Gastrocnemius medialis (tissue), 4 donors: ENCODE measurements around the gene MT1HL1. TPM values are rescaled to one million over a fixed set of nuclear protein-coding genes. Genes with fewer than 3 reads are reported as not detected.
"Not testable (repeated sequence)": the region's sequence is repeated elsewhere in the genome, so short reads cannot be mapped to it uniquely, and the experiment has no call there.

ENCODE experiments used
- ATAC-seq, 2 donors: fragments of 150-250 bp; one replicate each; pipeline ENCODE4 v1.9.1; 2016
- DNase-seq, 2 donors: peaks; one replicate each; pipeline ENCODE4 v3.0.0-alpha.2; 2019
- H3K27ac ChIP-seq, 4 donors: fragments of 200-600 bp; sonication (generic); 1 replicate in 1 of 4; 2 replicates in 3 of 4; pipeline ENCODE4 v1.5.1; 2016 to 2018; ENCODE audit warnings: mild to moderate bottlenecking in 2 of 4, moderate library complexity in 1 of 4
- H3K27me3 ChIP-seq, 3 donors: fragments of 200-600 bp; sonication (generic) in 2 of 3; 1 replicate in 1 of 3; 2 replicates in 2 of 3; pipeline versions ENCODE4 v1.5.1 to v1.6.0; 2016 to 2019; ENCODE audit warnings: mild to moderate bottlenecking in 1 of 3, moderate library complexity in 1 of 3
- H3K36me3 ChIP-seq, 2 donors: fragments of 200-600 bp; sonication (generic) in 1 of 2; one replicate each; pipeline ENCODE4 v1.5.1; 2017 to 2018
- H3K4me1 ChIP-seq, 2 donors: fragments of 200-600 bp; sonication (generic) in 1 of 2; one replicate each; pipeline ENCODE4 v1.5.1; 2016 to 2017; ENCODE audit warnings: mild to moderate bottlenecking in 2 of 2
- H3K4me3 ChIP-seq, 4 donors: fragments of 200-600 bp; sonication (generic) in 3 of 4; 1 replicate in 1 of 4; 2 replicates in 3 of 4; pipeline ENCODE4 v1.5.1; 2016 to 2019; ENCODE audit warnings: mild to moderate bottlenecking in 2 of 4
- H3K9me3 ChIP-seq, 3 donors: fragments of 200-600 bp; sonication (generic) in 2 of 3; 1 replicate in 1 of 3; 2 replicates in 2 of 3; pipeline ENCODE4 v1.5.1; 2016 to 2019
- POLR2A ChIP-seq, 2 donors: fragments of 450-650 bp; IDR thresholded peaks; one replicate each; pipeline ENCODE4 v1.6.1; 2017; ENCODE audit warnings: antibody characterized with exemption in 2 of 2, mild to moderate bottlenecking in 2 of 2, moderate library complexity in 2 of 2
- in situ Hi-C, 4 donors: fragments of 200-750 bp; cut with MboI; loops; one replicate each; pipeline versions ENCODE4 v1.15.0 to v1.8.0; 2017; ENCODE audit warnings: low sequenced_read_pairs in 4 of 4
- intact Hi-C: fragments of 100-400 bp; cut with DNase I; formaldehyde crosslinking; loops from one replicate; pipeline ENCODE4 v1.15.1; 2023; ENCODE audit warnings: low total_unique reads
- total RNA-seq, 4 donors: library from RNA; depleted of rRNA; stranded (reverse); fragments of >200 nt; gene quantifications; one replicate each; pipeline versions ENCODE4 v1.1.0 to v1.2.3, GENCODE V29; 2016
- TF ChIP-seq, protein P1 (sequence below), 5 experiments: fragments of 450-650 bp in 3 of 5; fragments of 200-600 bp in 2 of 5; sonication (generic) in 2 of 5; IDR thresholded peaks in 4 of 5; conservative IDR thresholded peaks in 1 of 5; 1 replicate in 4 of 5; 2 replicates in 1 of 5; pipeline ENCODE4 v1.5.1; 2016 to 2019; ENCODE audit warnings: antibody characterized with exemption in 5 of 5, mild to moderate bottlenecking in 3 of 5, moderate library complexity in 3 of 5

Gene MT1HL1
- total RNA-seq, 4 donors from 2014 or later: not detected

DNA sequence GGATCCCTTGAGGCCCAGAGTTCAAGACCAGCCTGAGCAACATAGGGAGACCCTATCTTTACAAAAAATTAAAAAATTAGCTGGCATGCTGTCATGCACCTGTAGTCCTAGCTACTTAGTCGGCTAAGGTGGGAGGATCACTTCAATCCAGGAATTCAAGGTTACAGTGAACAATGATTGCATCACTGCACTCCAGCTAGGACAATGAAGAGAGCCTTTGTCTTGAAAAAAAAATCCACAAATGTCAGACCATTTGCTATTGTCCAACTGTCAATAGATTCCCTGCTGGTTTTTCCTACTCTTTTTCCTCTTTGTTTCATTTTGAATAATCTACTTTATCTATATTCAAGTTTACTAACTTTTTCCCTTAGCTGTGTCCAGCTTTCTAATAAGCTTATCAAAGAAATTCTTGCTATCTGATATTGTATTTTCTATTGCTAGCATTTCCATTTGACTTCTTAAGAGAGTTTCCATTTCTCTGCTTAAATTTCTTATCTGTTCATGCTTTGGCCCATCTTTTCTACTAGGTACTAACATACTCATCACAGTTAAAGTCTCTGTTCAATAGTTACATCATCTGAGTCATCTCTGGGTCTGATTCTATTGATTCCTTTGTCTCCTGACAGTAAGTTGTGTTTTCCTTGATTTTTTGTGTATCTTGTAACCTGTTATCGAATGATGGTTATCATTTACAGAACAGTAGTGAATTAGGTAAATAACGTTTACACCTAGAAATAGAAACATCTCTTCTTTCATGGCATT lies 14.8 kb downstream of the MT1HL1 start:
- intact Hi-C loops: no loop called here
- in situ Hi-C loops: no loop called here
- H3K4me1 ChIP-seq: no peaks in the 10 kb centered on the region
- no peak for DNase-seq
- no peaks in the 10 kb centered on the region for H3K9me3 ChIP-seq
- no peak overlapping the region for H3K4me3 ChIP-seq
- H3K27ac ChIP-seq: no peak overlapping the region
- no peak for ATAC-seq
- TF ChIP-seq POLR2A (IDR thresholded peaks at IDR 0.05): no peak
- TF ChIP-seq, protein P1, sequence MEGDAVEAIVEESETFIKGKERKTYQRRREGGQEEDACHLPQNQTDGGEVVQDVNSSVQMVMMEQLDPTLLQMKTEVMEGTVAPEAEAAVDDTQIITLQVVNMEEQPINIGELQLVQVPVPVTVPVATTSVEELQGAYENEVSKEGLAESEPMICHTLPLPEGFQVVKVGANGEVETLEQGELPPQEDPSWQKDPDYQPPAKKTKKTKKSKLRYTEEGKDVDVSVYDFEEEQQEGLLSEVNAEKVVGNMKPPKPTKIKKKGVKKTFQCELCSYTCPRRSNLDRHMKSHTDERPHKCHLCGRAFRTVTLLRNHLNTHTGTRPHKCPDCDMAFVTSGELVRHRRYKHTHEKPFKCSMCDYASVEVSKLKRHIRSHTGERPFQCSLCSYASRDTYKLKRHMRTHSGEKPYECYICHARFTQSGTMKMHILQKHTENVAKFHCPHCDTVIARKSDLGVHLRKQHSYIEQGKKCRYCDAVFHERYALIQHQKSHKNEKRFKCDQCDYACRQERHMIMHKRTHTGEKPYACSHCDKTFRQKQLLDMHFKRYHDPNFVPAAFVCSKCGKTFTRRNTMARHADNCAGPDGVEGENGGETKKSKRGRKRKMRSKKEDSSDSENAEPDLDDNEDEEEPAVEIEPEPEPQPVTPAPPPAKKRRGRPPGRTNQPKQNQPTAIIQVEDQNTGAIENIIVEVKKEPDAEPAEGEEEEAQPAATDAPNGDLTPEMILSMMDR (IDR thresholded peaks at IDR 0.05 in 4 of 5, conservative IDR thresholded peaks at IDR 0.05 in 1 of 5): no peak
- no peaks in the 10 kb centered on the region for H3K27me3 ChIP-seq
- no peaks in the 10 kb centered on the region for H3K36me3 ChIP-seq

DNA sequence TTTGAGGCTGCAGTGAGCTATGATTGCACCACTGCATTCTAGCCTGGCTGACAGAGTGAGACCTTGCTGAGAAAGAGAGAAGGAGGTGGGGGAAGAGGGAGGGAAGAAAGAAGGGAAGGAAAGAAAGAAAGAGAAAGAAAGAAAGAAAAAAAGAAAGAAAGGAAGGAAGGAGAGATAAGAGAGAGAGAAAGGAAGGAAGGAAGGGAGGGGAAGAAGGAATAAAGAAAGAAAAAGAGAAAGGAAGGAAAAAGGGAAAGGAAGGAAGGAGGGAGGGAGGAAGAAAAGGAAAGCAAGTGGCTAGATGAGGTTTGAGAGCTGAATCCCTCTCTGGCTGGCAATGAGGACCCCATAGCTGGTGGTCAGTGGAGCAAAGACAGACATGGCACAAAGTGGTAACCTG lies 20.4 kb downstream of the MT1HL1 start:
- DNase-seq (no peak), ATAC-seq (no peak)
- Histone ChIP-seq H3K9me3 (no peaks in the 10 kb centered on the region), H3K27me3 (no peaks in the 10 kb centered on the region), H3K4me3 (no peak overlapping the region), H3K4me1 (no peaks in the 10 kb centered on the region), H3K27ac (no peak overlapping the region), H3K36me3 (no peaks in the 10 kb centered on the region)
- intact Hi-C loops (no loop called here), in situ Hi-C loops (no loop called here)
- no peak for TF ChIP-seq POLR2A (IDR thresholded peaks at IDR 0.05)
- TF ChIP-seq, protein P1 (IDR thresholded peaks at IDR 0.05 in 4 of 5, conservative IDR thresholded peaks at IDR 0.05 in 1 of 5): no peak

GRCh38 chr1:236982380-236982779 lies 21.9 kb downstream of the MT1HL1 start:
- ATAC-seq (no peak), DNase-seq (no peak)
- H3K9me3 ChIP-seq: no peaks in the 10 kb centered on the region
- no peak overlapping the region for H3K27ac ChIP-seq
- no peaks in the 10 kb centered on the region for H3K4me1 ChIP-seq
- in situ Hi-C loops (no loop called here), intact Hi-C loops (no loop called here)
- no peak for TF ChIP-seq POLR2A (IDR thresholded peaks at IDR 0.05)
- TF ChIP-seq, protein P1 (IDR thresholded peaks at IDR 0.05 in 4 of 5, conservative IDR thresholded peaks at IDR 0.05 in 1 of 5): no peak
- no peaks in the 10 kb centered on the region for H3K27me3 ChIP-seq
- H3K4me3 ChIP-seq: no peak overlapping the region
- no peaks in the 10 kb centered on the region for H3K36me3 ChIP-seq

DNA sequence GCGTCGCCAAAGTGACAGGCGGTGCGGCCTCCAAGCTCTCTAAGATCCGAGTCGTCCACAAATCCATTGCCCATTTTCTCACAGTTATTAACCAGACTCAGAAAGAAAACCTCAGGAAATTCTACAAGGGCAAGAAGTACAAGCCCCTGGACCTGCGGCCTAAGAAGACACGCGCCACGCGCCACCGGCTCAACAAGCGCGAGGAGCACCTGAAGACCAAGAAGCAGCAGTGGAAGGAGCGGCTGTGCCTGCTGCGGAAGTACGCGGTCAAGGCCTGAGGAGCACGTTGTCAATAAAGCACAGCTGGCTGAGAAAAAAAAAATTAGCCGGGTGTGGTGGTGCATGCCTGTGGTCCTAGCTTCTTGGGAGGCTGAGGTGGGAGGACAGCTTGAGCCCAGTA lies 22.8 kb downstream of the MT1HL1 start:
- in situ Hi-C loops, H3K27ac ChIP-seq: not testable (repeated sequence)

DNA sequence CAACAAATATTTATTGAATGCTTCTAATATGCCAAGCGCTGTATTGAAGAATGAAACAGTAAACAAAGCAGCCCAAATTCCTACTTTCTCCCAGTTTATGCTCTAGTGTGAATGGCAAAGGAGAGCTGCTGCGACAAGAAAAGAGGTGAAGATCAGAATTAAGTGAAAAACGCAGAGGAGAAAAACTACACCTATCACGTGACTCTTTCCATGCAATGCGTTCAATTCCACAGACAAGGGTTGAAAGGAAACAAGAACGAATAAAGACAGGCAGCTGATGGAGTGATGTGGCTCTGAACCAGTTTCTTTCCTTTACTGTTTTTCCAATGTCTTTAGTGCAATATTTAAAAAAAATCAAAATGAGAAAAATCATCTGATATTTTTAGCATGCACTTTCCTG lies 23.6 kb downstream of the MT1HL1 start:
- TF ChIP-seq, protein P1 (IDR thresholded peaks at IDR 0.05 in 4 of 5, conservative IDR thresholded peaks at IDR 0.05 in 1 of 5): no peak
- in situ Hi-C loops: no loop called here
- intact Hi-C loops: no loop called here
- H3K4me3 ChIP-seq: no peak overlapping the region
- no peaks in the 10 kb centered on the region for H3K9me3 ChIP-seq
- DNase-seq (no peak), ATAC-seq (no peak)
- H3K36me3 ChIP-seq: no peaks in the 10 kb centered on the region
- no peaks in the 10 kb centered on the region for H3K4me1 ChIP-seq
- no peaks in the 10 kb centered on the region for H3K27me3 ChIP-seq
- no peak overlapping the region for H3K27ac ChIP-seq

More for the DNA sequence above, 22.8 kb downstream of the MT1HL1 start:
- H3K36me3 ChIP-seq, intact Hi-C loops, H3K9me3 ChIP-seq, ATAC-seq, H3K4me3 ChIP-seq, DNase-seq, H3K4me1 ChIP-seq, H3K27me3 ChIP-seq: not testable (repeated sequence)
